ENCODE data around the gene IP6K3. TPM values are rescaled to one million over a fixed set of nuclear protein-coding genes. Genes with fewer than 3 reads are reported as not detected.

Gene IP6K3
- total RNA-seq, 2 donors from 2014 or later: 17.3 to 29.9 TPM

DNA sequence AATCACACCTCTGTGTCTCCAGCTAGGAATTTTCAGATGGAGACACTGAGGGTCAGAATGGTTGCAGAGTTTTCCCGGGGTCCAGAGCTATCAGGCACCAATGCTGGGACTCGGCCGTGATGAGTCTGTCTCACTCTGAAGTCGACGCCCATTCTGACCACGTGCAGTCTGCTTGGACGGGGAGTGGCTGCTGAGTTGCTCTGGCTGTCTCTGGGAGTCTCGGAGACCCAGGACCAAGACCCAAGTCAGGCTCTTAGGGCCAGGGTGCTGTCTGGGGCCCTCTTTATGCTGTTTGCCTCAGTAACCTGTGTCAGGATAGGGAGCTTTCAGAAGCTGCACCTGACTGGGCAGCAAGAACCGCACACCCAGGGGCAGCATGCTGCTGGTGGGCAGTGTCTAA lies 4.6 kb downstream of the IP6K3 start:
- H3K9me3 ChIP-seq: no peaks in the 10 kb centered on the region
- TF ChIP-seq, protein P1, sequence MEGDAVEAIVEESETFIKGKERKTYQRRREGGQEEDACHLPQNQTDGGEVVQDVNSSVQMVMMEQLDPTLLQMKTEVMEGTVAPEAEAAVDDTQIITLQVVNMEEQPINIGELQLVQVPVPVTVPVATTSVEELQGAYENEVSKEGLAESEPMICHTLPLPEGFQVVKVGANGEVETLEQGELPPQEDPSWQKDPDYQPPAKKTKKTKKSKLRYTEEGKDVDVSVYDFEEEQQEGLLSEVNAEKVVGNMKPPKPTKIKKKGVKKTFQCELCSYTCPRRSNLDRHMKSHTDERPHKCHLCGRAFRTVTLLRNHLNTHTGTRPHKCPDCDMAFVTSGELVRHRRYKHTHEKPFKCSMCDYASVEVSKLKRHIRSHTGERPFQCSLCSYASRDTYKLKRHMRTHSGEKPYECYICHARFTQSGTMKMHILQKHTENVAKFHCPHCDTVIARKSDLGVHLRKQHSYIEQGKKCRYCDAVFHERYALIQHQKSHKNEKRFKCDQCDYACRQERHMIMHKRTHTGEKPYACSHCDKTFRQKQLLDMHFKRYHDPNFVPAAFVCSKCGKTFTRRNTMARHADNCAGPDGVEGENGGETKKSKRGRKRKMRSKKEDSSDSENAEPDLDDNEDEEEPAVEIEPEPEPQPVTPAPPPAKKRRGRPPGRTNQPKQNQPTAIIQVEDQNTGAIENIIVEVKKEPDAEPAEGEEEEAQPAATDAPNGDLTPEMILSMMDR (IDR thresholded peaks at IDR 0.05): no peak
- H3K4me1 ChIP-seq: peaks cover 0 to 61% of the 10 kb centered on the region in 2 donors
- H3K36me3 ChIP-seq: peaks cover 26% of the 10 kb centered on the region
- no peak overlapping the region for H3K4me3 ChIP-seq
- no peaks in the 10 kb centered on the region for H3K27me3 ChIP-seq
- peak overlapping the region; percentile 86 to 94 for H3K27ac ChIP-seq
- DNase-seq (ENCODE audit: low spot score): no peak

DNA sequence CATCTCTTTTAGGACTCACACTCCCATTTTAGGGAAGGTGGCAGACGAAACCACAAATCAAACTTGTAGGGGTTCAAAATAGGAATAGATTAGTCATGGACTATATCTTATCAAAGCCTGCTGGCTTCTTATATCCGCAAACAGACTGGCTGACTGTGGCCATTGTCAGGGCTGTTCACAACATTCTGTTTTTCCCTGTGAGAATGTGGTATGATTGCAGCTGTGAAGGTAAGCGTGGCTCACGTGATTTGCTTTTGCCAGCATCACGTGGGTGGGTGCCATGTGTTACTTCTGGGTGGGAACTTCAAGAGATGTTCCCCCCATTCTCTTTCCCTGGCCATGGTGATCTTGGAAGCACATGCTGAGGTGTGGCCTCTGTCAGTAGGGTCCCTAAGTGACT lies 5.9 kb downstream of the IP6K3 start:
- no peak for DNase-seq (ENCODE audit: low spot score)
- Histone ChIP-seq H3K9me3 (no peaks in the 10 kb centered on the region), H3K27me3 (no peaks in the 10 kb centered on the region), H3K4me3 (no peak overlapping the region), H3K36me3 (peaks cover 26% of the 10 kb centered on the region), H3K27ac (peak overlapping the region; percentile 4 to 21), H3K4me1 (peaks cover 0 to 65% of the 10 kb centered on the region in 2 donors)
- TF ChIP-seq, protein P1 (IDR thresholded peaks at IDR 0.05): no peak

DNA sequence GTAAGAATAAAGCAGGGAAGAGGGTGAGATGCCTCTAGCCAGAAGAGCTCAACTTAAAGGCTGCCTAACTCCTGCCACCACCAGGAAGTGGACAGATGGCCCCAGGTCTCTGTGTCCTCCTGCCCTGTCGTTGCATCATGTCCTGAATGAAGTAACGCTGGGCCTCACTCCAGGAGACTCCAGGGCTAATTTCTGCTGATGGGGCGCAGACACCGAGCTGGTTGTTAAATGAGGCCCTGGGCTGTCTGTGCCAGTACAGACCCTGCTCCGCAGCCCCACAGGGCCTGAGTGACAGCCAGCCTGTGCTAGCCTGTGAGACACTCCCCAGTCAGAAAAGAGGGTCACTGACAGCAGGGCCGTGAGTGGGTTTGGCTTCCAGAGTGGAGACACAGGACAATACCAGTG lies 6.5 kb downstream of the IP6K3 start:
- peak overlapping the region; percentile 4 to 21 for H3K27ac ChIP-seq
- DNase-seq (ENCODE audit: low spot score): no peak
- no peak overlapping the region for H3K4me3 ChIP-seq
- peaks cover 0 to 62% of the 10 kb centered on the region in 2 donors for H3K4me1 ChIP-seq
- TF ChIP-seq, protein P1 (IDR thresholded peaks at IDR 0.05): no peak
- no peaks in the 10 kb centered on the region for H3K27me3 ChIP-seq
- H3K9me3 ChIP-seq: no peaks in the 10 kb centered on the region
- H3K36me3 ChIP-seq: peaks cover 31% of the 10 kb centered on the region

DNA sequence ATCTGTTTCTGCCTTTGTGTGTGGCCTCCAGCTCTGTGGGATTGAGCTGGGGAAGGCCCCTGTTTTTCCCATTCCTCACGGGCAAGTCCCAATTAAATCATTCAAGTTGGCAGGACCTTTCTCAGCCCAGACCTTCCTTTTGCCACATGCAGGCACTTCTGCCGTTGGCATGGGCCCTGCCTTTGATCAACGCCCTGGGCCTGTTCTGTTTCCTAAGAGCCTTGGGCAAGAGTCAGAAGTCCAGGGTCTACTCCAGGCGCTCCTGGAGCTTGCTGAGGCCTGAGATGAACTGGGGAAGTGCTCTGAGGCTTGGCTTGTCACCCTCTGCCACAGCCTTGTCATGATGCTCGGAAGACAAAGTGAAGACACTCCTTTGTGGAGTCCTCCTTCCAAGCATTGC lies 7.1 kb downstream of the IP6K3 start:
- DNase-seq (ENCODE audit: low spot score): no peak
- peaks cover 37% of the 10 kb centered on the region for H3K36me3 ChIP-seq
- TF ChIP-seq, protein P1 (IDR thresholded peaks at IDR 0.05): no peak
- peaks cover 0 to 56% of the 10 kb centered on the region in 2 donors for H3K4me1 ChIP-seq
- peak overlapping the region; percentile 21 to 80 for H3K27ac ChIP-seq
- no peak overlapping the region for H3K4me3 ChIP-seq
- no peaks in the 10 kb centered on the region for H3K9me3 ChIP-seq
- no peaks in the 10 kb centered on the region for H3K27me3 ChIP-seq

DNA sequence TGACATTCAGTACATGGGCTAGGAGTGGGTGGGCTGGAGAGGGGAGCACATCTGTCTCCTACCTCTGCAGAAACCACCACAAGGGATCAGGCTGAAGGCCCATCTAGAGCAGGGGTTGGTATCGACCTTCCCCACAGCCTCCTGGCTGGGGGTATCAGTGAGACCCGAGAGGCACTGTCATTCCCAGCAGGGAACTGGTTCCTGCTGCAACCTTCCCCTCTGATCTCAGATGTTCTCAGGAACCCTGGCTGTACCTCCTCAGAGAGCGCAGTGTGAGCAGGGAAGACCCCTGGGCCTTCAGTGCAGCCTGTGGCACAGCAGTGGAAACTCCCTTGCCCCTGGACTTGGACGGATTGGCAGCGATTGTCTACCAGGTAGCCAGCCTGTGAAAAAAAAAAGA lies 7.8 kb downstream of the IP6K3 start:
- Histone ChIP-seq H3K27me3 (no peaks in the 10 kb centered on the region), H3K4me3 (no peak overlapping the region), H3K27ac (peak overlapping the region; percentile 80 to 91), H3K36me3 (peaks cover 44% of the 10 kb centered on the region), H3K9me3 (no peaks in the 10 kb centered on the region), H3K4me1 (peaks cover 0 to 49% of the 10 kb centered on the region in 2 donors)
- TF ChIP-seq, protein P1 (IDR thresholded peaks at IDR 0.05): no peak
- DNase-seq (ENCODE audit: low spot score): no peak

DNA sequence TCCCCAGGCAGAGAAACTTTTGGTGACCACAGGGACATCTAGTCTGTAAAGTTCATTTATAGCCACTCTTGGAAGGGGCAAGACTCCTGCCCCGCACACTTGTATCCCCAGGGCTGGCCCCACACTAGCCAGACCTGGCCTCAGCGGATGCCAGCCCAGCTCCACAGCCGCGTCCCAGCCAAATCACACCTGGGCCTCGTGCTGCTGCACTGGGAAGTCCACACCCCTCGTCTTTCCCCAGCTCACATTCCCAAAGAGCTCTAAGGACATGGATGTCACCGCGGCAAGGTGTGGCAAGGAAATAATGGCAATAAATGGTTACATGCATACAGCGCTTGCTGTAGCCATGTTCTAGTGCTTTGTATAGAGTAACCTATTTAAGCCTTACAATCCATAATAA lies 8.6 kb downstream of the IP6K3 start:
- Histone ChIP-seq H3K27me3 (no peaks in the 10 kb centered on the region), H3K4me3 (no peak overlapping the region), H3K36me3 (peaks cover 45% of the 10 kb centered on the region), H3K9me3 (no peaks in the 10 kb centered on the region), H3K27ac (peak overlapping the region; percentile 80 to 91), H3K4me1 (peaks cover 0 to 43% of the 10 kb centered on the region in 2 donors)
- no peak for DNase-seq (ENCODE audit: low spot score)
- TF ChIP-seq, protein P1 (IDR thresholded peaks at IDR 0.05): no peak

All from right atrium auricular region (tissue), 2 donors.